Activated B cell treated with CpG ODN at 0.5 μM for 24 hours (primary cell): ENCODE data around the gene CYP4F12. TPM values are rescaled to one million over a fixed set of nuclear protein-coding genes. Genes with fewer than 3 reads are reported as not detected.

ENCODE experiments used
- ATAC-seq: fragments of 200-7000 bp; cut with Tn5 transposase; one replicate; pipeline ENCODE4 v1.10.0; 2021; ENCODE audit warnings: low read depth, mild to moderate bottlenecking, moderate library complexity
- CTCF ChIA-PET: fragments of 350-600 bp; sonication (Branson Sonifier 250); formaldehyde crosslinking; loops from one replicate; lab custom pipeline; 2021; ENCODE audit warnings: antibody characterized with exemption; lab: Charles Lee
- POLR2A ChIA-PET: fragments of 350-600 bp; sonication (Branson Sonifier 250); formaldehyde crosslinking; loops from one replicate; lab custom pipeline; 2021; ENCODE audit warnings: antibody characterized with exemption; lab: Charles Lee
- DNase-seq: peaks from one replicate; pipeline ENCODE4 v3.0.0; 2022
- H3K27ac Mint-ChIP-seq: one replicate; pipeline ENCODE4 v1.8.0; 2020; ENCODE audit warnings: mixed read lengths
- H3K27me3 Mint-ChIP-seq: one replicate; pipeline ENCODE4 v1.8.0; 2021; ENCODE audit warnings: mixed read lengths
- H3K36me3 Mint-ChIP-seq: one replicate; pipeline ENCODE4 v1.8.0; 2021; ENCODE audit warnings: low read depth, mixed read lengths
- H3K4me1 Mint-ChIP-seq: one replicate; pipeline ENCODE4 v1.8.0; 2021; ENCODE audit warnings: mixed read lengths
- H3K4me3 Mint-ChIP-seq: one replicate; pipeline ENCODE4 v1.8.0; 2020; ENCODE audit warnings: mild to moderate bottlenecking, mixed read lengths
- H3K9me3 Mint-ChIP-seq: one replicate; pipeline ENCODE4 v1.8.0; 2020; ENCODE audit warnings: mixed read lengths
- CTCF ChIP-seq: fragments of 200-600 bp; IDR thresholded peaks from one replicate; pipeline ENCODE4 v1.8.0; 2022; ENCODE audit warnings: antibody characterized with exemption, mild to moderate bottlenecking
- intact Hi-C: fragments of 100-400 bp; cut with micrococcal nuclease; formaldehyde crosslinking; loops from one replicate; pipeline ENCODE4 v1.15.1; 2024
- total RNA-seq: library from RNA; stranded (reverse); gene quantifications from 2 replicates; pipeline ENCODE4 v1.2.3, GENCODE V29; 2022

Gene CYP4F12
- total RNA-seq, 1 donor from 2014 or later, result not detected

DNA sequence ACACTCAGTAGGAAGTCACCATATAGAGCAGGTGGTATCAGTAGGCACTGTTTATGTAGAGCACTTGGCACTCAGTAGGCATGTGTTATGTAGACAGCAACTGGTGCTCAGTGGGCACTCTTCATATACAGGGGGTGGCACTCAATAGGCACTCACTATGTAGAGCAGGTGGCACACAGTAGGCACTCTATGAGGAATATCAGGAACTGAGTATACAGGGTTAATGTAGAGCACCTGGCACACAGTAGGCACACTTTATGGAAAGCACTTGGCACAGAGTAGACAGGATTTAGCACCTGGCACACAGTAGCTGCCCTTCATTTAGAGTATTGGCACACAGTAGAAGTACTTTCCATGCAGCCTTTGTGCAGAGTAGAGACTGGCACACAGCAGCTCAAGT lies 33.3 kb upstream of the CYP4F12 start:
- no peak for DNase-seq
- CTCF ChIA-PET, result no interaction called here
- peaks cover 10% of the 10 kb centered on the region for H3K27me3 Mint-ChIP-seq
- peaks cover 4% of the 10 kb centered on the region for H3K4me1 Mint-ChIP-seq
- POLR2A ChIA-PET, result no interaction called here
- ATAC-seq, result no peak
- H3K4me3 Mint-ChIP-seq, result no peak overlapping the region
- no peaks in the 10 kb centered on the region for H3K9me3 Mint-ChIP-seq
- no peaks in the 10 kb centered on the region for H3K36me3 Mint-ChIP-seq
- intact Hi-C loops, result no loop called here
- no peak overlapping the region for H3K27ac Mint-ChIP-seq
- no peak for TF ChIP-seq CTCF

GRCh38 chr19:15640294-15640903 lies 32.5 kb upstream of the CYP4F12 start, which contains the start of gene CYP4F3:
Gene CYP4F3 (plus strand): TSS chr19:15640897. CDS start chr19:15641416, 519 bp downstream.
- Mint-ChIP-seq H3K36me3 (no peaks in the 10 kb centered on the region), H3K4me1 (peaks cover 4% of the 10 kb centered on the region), H3K9me3 (no peaks in the 10 kb centered on the region), H3K27ac (no peak within 1 kb of the TSS), H3K4me3 (no peak within 1 kb of the TSS), H3K27me3 (peaks cover 10% of the 10 kb centered on the region)
- CTCF ChIA-PET, result no interaction called here
- POLR2A ChIA-PET, result interaction anchor here (0.7 kb wide), 1 partner anchor 8 kb away, joined by 4 read pairs; no protein-coding TSS in a partner anchor
- no peak for TF ChIP-seq CTCF
- DNase-seq, result no peak
- ATAC-seq, result no peak
- intact Hi-C loops, result no loop called here

GRCh38 chr19:15640904-15641597 lies 31.8 kb upstream of the CYP4F12 start:
- Mint-ChIP-seq H3K4me1 (peaks cover 4% of the 10 kb centered on the region), H3K9me3 (no peaks in the 10 kb centered on the region), H3K36me3 (no peaks in the 10 kb centered on the region), H3K27ac (no peak overlapping the region), H3K4me3 (no peak overlapping the region), H3K27me3 (peaks cover 13% of the 10 kb centered on the region)
- ChIA-PET CTCF (no interaction called here), POLR2A (interaction anchor here (0.7 kb wide), 1 partner anchor 8 kb away, joined by 4 read pairs; no protein-coding TSS in a partner anchor)
- intact Hi-C loops, result no loop called here
- DNase-seq (no peak), ATAC-seq (no peak)
- TF ChIP-seq CTCF, result no peak

GRCh38 chr19:15641901-15642491 lies 30.9 kb upstream of the CYP4F12 start:
- Mint-ChIP-seq H3K36me3 (no peaks in the 10 kb centered on the region), H3K4me3 (no peak overlapping the region), H3K27ac (no peak overlapping the region), H3K4me1 (peaks cover 4% of the 10 kb centered on the region), H3K9me3 (no peaks in the 10 kb centered on the region), H3K27me3 (peaks cover 12% of the 10 kb centered on the region)
- DNase-seq, result no peak
- intact Hi-C loops, result no loop called here
- POLR2A ChIA-PET, result no interaction called here
- CTCF ChIA-PET, result no interaction called here
- no peak for ATAC-seq
- TF ChIP-seq CTCF, result no peak

DNA sequence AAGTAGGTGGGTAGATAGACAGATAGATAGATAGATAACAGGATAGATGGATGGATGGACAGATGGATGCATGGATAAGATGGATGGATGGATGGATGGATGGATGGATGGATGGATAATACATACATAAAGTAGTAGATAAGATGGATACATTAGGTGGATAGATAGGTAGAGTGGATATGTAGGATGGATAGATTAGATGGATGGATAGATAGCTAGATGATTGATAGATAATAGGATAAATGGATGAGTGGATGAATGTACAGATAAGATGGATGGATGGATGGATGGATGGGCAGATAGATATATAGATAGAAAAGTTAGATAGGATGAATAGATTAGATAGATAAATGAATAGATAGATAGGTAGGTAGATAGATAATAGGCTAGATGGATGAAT lies 30.1 kb upstream of the CYP4F12 start:
- POLR2A ChIA-PET, result no interaction called here
- H3K27ac Mint-ChIP-seq, result no peak overlapping the region
- H3K4me1 Mint-ChIP-seq, result peaks cover 4% of the 10 kb centered on the region
- no peak overlapping the region for H3K4me3 Mint-ChIP-seq
- TF ChIP-seq CTCF, result no peak
- intact Hi-C loops, result no loop called here
- CTCF ChIA-PET, result no interaction called here
- DNase-seq, result no peak
- H3K27me3 Mint-ChIP-seq, result peaks cover 6% of the 10 kb centered on the region
- no peak for ATAC-seq
- no peaks in the 10 kb centered on the region for H3K36me3 Mint-ChIP-seq
- no peaks in the 10 kb centered on the region for H3K9me3 Mint-ChIP-seq
